Measurements from ENCODE around the gene NUDT9.

GRCh38 chr4:87430038-87430437 is 7.7 kb downstream of the NUDT9 start:
- no peak for TF ChIP-seq CTCF (IDR thresholded peaks at IDR 0.05)
- TF ChIP-seq POLR2AphosphoS5 (IDR thresholded peaks at IDR 0.05; ENCODE audit: insufficient read depth in 1 of 2, low read depth in 1 of 2) = no peak
- no peak for TF ChIP-seq POLR2A (IDR thresholded peaks at IDR 0.05)

Measured in vagina (tissue), 2 donors.